ENCODE measurements around the gene CAPNS1. TPM values are rescaled to one million over a fixed set of nuclear protein-coding genes. Genes with fewer than 3 reads are reported as not detected.
"Not testable (repeated sequence)": the region's sequence is repeated elsewhere in the genome, so short reads cannot be mapped to it uniquely, and the experiment has no call there.

The CAPNS1 gene
- total RNA-seq, 2 experiments from 2014 or later, result 167 to 177 TPM

DNA sequence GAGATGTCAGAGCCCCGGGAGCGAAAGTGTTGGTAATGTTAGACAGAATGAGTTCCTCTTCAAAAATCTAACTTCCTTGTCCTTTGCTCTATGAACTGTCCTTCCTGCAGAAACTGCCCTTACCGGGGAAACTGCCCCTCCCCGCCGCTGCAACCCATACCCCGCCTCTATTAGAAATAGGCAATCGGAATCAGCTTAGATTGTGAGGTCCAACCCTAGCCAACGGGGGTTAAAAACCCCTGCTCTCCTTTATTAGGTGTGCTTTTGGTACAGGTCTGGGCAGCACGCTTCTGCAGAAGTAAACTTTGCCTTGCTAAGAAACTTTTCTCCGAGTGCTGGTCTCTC is 11.5 kb upstream of the CAPNS1 start:
- POLR2A ChIA-PET, result interaction anchor here (0.8 to 5.0 kb wide), 13 partner anchors 9 to 477 kb away, joined by 3 to 51 read pairs (median 4); partner anchors contain the start of genes CAPNS1, POLR2I, SDHAF1 and TBCB
- intact Hi-C loops (cut with DNase I, micrococcal nuclease), result loop anchor here (1.0 to 10.0 kb wide), 3 partner anchors 11 to 396 kb away; partner anchors contain the start of genes ZFP14 (in 1 of the 2) and ZNF260 (in 1 of the 2)
- no peaks in the 10 kb centered on the region for H3K27me3 ChIP-seq (ENCODE audit: control insufficient read depth in 1 of 2, insufficient read depth in 2 of 2, low read length in 2 of 2)
- H3K4me3 ChIP-seq (ENCODE audit: low read length), result peak overlapping the region; percentile 86
- Mint-ChIP-seq H3K9me3 (no peaks in the 10 kb centered on the region), H3K36me3 (ENCODE audit: low read depth) (peaks cover 29% of the 10 kb centered on the region), H3K27me3 (no peaks in the 10 kb centered on the region), H3K27ac (peak overlapping the region; percentile 84), H3K4me3 (peak overlapping the region; percentile 89), H3K4me1 (ENCODE audit: low read depth) (peaks cover 19% of the 10 kb centered on the region)
- H3K9me3 ChIP-seq (ENCODE audit: control insufficient read depth in 1 of 2, insufficient read depth in 1 of 2, low read length in 2 of 2), result no peaks in the 10 kb centered on the region
- CTCF ChIA-PET, result interaction anchor here (0.6 to 3.8 kb wide), 16 partner anchors 8 to 1835 kb away, joined by 3 to 29 read pairs (median 4); partner anchors contain the start of genes ALKBH6, CAPNS1, POLR2I and TBCB
- H3K4me1 ChIP-seq (ENCODE audit: insufficient read depth, low read length), result peaks cover 37% of the 10 kb centered on the region
- H3K36me3 ChIP-seq (ENCODE audit: insufficient read depth, low read length), result peaks cover 22% of the 10 kb centered on the region
- DNase-seq, result no peak
- ATAC-seq (ENCODE audit: poor library complexity), result no peak
- TF ChIP-seq, protein P1, sequence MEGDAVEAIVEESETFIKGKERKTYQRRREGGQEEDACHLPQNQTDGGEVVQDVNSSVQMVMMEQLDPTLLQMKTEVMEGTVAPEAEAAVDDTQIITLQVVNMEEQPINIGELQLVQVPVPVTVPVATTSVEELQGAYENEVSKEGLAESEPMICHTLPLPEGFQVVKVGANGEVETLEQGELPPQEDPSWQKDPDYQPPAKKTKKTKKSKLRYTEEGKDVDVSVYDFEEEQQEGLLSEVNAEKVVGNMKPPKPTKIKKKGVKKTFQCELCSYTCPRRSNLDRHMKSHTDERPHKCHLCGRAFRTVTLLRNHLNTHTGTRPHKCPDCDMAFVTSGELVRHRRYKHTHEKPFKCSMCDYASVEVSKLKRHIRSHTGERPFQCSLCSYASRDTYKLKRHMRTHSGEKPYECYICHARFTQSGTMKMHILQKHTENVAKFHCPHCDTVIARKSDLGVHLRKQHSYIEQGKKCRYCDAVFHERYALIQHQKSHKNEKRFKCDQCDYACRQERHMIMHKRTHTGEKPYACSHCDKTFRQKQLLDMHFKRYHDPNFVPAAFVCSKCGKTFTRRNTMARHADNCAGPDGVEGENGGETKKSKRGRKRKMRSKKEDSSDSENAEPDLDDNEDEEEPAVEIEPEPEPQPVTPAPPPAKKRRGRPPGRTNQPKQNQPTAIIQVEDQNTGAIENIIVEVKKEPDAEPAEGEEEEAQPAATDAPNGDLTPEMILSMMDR (IDR thresholded peaks at IDR 0.05), result no peak
- H3K27ac ChIP-seq (ENCODE audit: low read depth in 1 of 2, low read length in 2 of 2), result peak overlapping the region; percentile 68

DNA sequence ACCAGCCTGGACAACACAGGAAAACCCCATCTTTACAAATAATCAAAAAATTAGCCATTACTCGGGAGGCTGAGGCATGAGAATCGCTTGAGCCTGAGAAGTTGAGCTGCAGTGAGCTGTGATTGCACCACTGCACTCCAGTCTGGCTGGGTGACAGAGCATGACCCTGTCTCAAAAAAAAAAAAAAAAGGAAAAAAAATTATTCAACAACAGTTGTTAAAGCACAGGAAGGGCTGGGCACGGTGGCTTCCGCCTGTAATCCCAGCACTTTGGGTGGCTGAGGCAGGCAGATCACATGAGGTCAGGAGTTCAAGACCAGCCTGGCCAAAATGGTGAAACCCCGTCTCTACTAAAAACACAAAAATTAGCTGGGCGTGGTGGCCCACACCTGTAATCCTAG is 8.6 kb upstream of the CAPNS1 start:
- CTCF ChIA-PET; H3K27me3 Mint-ChIP-seq; intact Hi-C loops (cut with DNase I, micrococcal nuclease); H3K27me3 ChIP-seq (ENCODE audit: control insufficient read depth in 1 of 2, insufficient read depth in 2 of 2, low read length in 2 of 2); H3K36me3 ChIP-seq (ENCODE audit: insufficient read depth, low read length); ATAC-seq (ENCODE audit: poor library complexity); H3K27ac Mint-ChIP-seq; H3K4me3 ChIP-seq (ENCODE audit: low read length); H3K27ac ChIP-seq (ENCODE audit: low read depth in 1 of 2, low read length in 2 of 2); H3K36me3 Mint-ChIP-seq (ENCODE audit: low read depth); H3K9me3 ChIP-seq (ENCODE audit: control insufficient read depth in 1 of 2, insufficient read depth in 1 of 2, low read length in 2 of 2); H3K9me3 Mint-ChIP-seq; H3K4me3 Mint-ChIP-seq: not testable (repeated sequence)
- H3K4me1 ChIP-seq (ENCODE audit: insufficient read depth, low read length), result peaks cover 37% of the 10 kb centered on the region
- POLR2A ChIA-PET, result interaction anchor here (4.3 kb wide), 1 partner anchor 9 kb away, joined by 44 read pairs; the partner anchor contains the start of gene CAPNS1
- H3K4me1 Mint-ChIP-seq (ENCODE audit: low read depth), result peaks cover 19% of the 10 kb centered on the region
- DNase-seq, result peak in 3 of 14 experiments; percentile 40 to 57 (median 53)

GRCh38 chr19:36134867-36135266 is 5.0 kb upstream of the CAPNS1 start:
- ATAC-seq (ENCODE audit: poor library complexity); POLR2A ChIA-PET; H3K9me3 ChIP-seq (ENCODE audit: control insufficient read depth in 1 of 2, insufficient read depth in 1 of 2, low read length in 2 of 2); H3K27ac Mint-ChIP-seq; CTCF ChIA-PET; H3K36me3 ChIP-seq (ENCODE audit: insufficient read depth, low read length); H3K4me3 Mint-ChIP-seq; H3K9me3 Mint-ChIP-seq; H3K36me3 Mint-ChIP-seq (ENCODE audit: low read depth); H3K4me3 ChIP-seq (ENCODE audit: low read length); H3K27me3 Mint-ChIP-seq; intact Hi-C loops (cut with DNase I, micrococcal nuclease); DNase-seq; H3K27me3 ChIP-seq (ENCODE audit: control insufficient read depth in 1 of 2, insufficient read depth in 2 of 2, low read length in 2 of 2); H3K27ac ChIP-seq (ENCODE audit: low read depth in 1 of 2, low read length in 2 of 2): not testable (repeated sequence)
- H3K4me1 ChIP-seq (ENCODE audit: insufficient read depth, low read length), result peaks cover 32% of the 10 kb centered on the region
- peaks cover 14% of the 10 kb centered on the region for H3K4me1 Mint-ChIP-seq (ENCODE audit: low read depth)

DNA sequence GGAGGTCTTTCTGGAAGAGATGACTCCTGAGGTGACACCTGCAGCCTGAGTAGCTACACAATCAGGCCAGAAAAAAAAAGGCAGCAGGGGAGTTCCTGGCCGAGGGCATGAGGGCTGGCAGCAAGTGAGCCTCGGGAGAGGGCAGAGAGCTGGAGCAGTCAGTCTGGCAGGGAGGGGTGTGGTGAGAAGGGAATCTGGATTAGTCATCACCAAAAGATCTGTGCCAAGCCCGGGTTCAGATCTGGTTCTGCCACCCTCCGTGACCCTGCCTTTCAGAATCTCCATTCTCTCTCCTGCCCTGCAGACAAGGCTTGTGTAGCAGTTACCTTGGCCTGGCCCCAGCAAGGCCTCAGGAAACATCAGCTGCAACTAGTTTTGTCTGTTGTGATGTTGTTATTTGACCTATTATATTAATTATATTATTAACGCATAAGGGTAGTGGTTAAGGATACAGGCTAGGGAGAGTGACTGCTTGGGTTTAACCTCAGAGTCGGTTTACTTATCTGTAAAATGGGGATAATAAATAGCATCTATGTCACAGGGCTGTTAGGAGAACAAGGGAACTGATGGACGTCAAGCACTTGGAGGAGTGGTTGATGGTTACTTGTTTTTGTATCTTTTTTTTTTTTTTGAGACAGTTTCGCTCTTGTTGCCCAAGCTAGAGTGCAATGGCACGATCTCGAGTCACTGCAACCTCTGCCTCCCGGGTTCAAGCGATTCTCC is 2.7 kb upstream of the CAPNS1 start:
- ATAC-seq (ENCODE audit: poor library complexity) (no peak), DNase-seq (peak in 3 of 14 experiments; percentile 23 to 39 (median 25))
- Histone ChIP-seq H3K36me3 (ENCODE audit: insufficient read depth, low read length) (peaks cover 3% of the 10 kb centered on the region), H3K4me1 (ENCODE audit: insufficient read depth, low read length) (peaks cover 32% of the 10 kb centered on the region), H3K27me3 (ENCODE audit: control insufficient read depth in 1 of 2, insufficient read depth in 2 of 2, low read length in 2 of 2) (no peaks in the 10 kb centered on the region), H3K4me3 (ENCODE audit: low read length) (no peak overlapping the region), H3K27ac (ENCODE audit: low read depth in 1 of 2, low read length in 2 of 2) (no peak overlapping the region), H3K9me3 (ENCODE audit: control insufficient read depth in 1 of 2, insufficient read depth in 1 of 2, low read length in 2 of 2) (no peaks in the 10 kb centered on the region)
- Mint-ChIP-seq H3K4me1 (ENCODE audit: low read depth) (peaks cover 22% of the 10 kb centered on the region), H3K27me3 (no peaks in the 10 kb centered on the region), H3K36me3 (ENCODE audit: low read depth) (peaks cover 25% of the 10 kb centered on the region), H3K4me3 (peak overlapping the region; percentile 72), H3K9me3 (no peaks in the 10 kb centered on the region), H3K27ac (peak overlapping the region; percentile 58)
- POLR2A ChIA-PET, result interaction anchor here (2.6 kb wide), 1 partner anchor 9 kb away, joined by 14 read pairs; no protein-coding TSS in a partner anchor
- CTCF ChIA-PET, result interaction anchor here (1.4 kb wide), 1 partner anchor 9 kb away, joined by 3 read pairs; no protein-coding TSS in a partner anchor
- intact Hi-C loops (cut with DNase I, micrococcal nuclease), result no loop called here
- TF ChIP-seq, protein P1 (IDR thresholded peaks at IDR 0.05), result no peak

Measured in CD4-positive, alpha-beta T cell (primary cell).